SK-MEL-5 (cell line): ENCODE results near the gene PMPCA. TPM values are rescaled to one million over a fixed set of nuclear protein-coding genes. Genes with fewer than 3 reads are reported as not detected.

ENCODE experiments used
- DNase-seq: peaks from one replicate; pipeline ENCODE4 v3.0.0-alpha.2; 2016; ENCODE audit warnings: low read depth, low spot score
- in situ Hi-C: cut with HindIII; loops from 2 replicates; pipeline ENCODE4 v1.10.0; 2016; ENCODE audit warnings: low sequenced_read_pairs, high pct_unique_total_duplicates, low pct_unique_long_range_greater_than_20kb
- total RNA-seq: library from RNA; depleted of rRNA; stranded (reverse); fragments of >200 nt; shearing (Covaris generic); gene quantifications from 2 replicates; pipeline ENCODE4 v1.2.3, GENCODE V29; 2014

The PMPCA gene
- total RNA-seq, 1 experiment from 2014 or later, result 50.6 TPM

GRCh38 chr9:136386018-136386417 lies 24.4 kb upstream of the PMPCA start:
- in situ Hi-C loops, result no loop called here
- DNase-seq, result no peak

- no peak for DNase-seq
- in situ Hi-C loops, result no loop called here
Measured at GRCh38 chr9:136387217-136387616, 23.2 kb upstream of the PMPCA start.

GRCh38 chr9:136389396-136389795 lies 21.1 kb upstream of the PMPCA start:
- in situ Hi-C loops, result no loop called here

GRCh38 chr9:136391737-136392537 lies 18.5 kb upstream of the PMPCA start:
- no peak for DNase-seq
- in situ Hi-C loops, result no loop called here

More at GRCh38 chr9:136389396-136389795, 21.1 kb upstream of the PMPCA start:
- no peak for DNase-seq

GRCh38 chr9:136392538-136393449 lies 17.7 kb upstream of the PMPCA start:
- DNase-seq, result no peak
- in situ Hi-C loops, result no loop called here

- no peak for DNase-seq
- in situ Hi-C loops, result no loop called here
Measured at GRCh38 chr9:136393531-136393930, 16.9 kb upstream of the PMPCA start.

- DNase-seq, result no peak
- in situ Hi-C loops, result no loop called here
Measured at GRCh38 chr9:136394312-136395019, 16.0 kb upstream of the PMPCA start.

- in situ Hi-C loops, result no loop called here
- DNase-seq, result no peak
Measured at GRCh38 chr9:136395020-136395340, 15.5 kb upstream of the PMPCA start.

GRCh38 chr9:136395345-136396218 lies 14.9 kb upstream of the PMPCA start:
- no peak for DNase-seq
- in situ Hi-C loops, result no loop called here

GRCh38 chr9:136396219-136396515 lies 14.3 kb upstream of the PMPCA start:
- DNase-seq, result no peak
- in situ Hi-C loops, result no loop called here

- in situ Hi-C loops, result no loop called here
- DNase-seq, result no peak
Measured at GRCh38 chr9:136397643-136398042, 12.8 kb upstream of the PMPCA start.

GRCh38 chr9:136398286-136398685 lies 12.2 kb upstream of the PMPCA start:
- in situ Hi-C loops, result no loop called here
- no peak for DNase-seq

- in situ Hi-C loops, result no loop called here
- DNase-seq, result no peak
Measured at GRCh38 chr9:136399176-136400037, 11.1 kb upstream of the PMPCA start.

GRCh38 chr9:136400038-136400834 lies 10.2 kb upstream of the PMPCA start, which contains the start of gene SNAPC4:
TSS of gene SNAPC4 (minus strand) at chr9:136400170. CDS start at chr9:136398428, 1,742 bp downstream.
- peak; percentile 84 for DNase-seq
- in situ Hi-C loops, result no loop called here

GRCh38 chr9:136401173-136401922 lies 9.1 kb upstream of the PMPCA start:
- in situ Hi-C loops, result no loop called here
- no peak for DNase-seq
